NCI-H526 (cell line): ENCODE results near the gene OR10D3.
"Not testable (repeated sequence)": the region's sequence is repeated elsewhere in the genome, so short reads cannot be mapped to it uniquely, and the experiment has no call there.

ENCODE experiments used
- DNase-seq, 2 experiments: peaks; one replicate each; lab custom pipeline; 2025; lab: John Stamatoyannopoulos, UW

The OR10D3 gene

GRCh38 chr11:124183068-124183467 is at the start of gene OR10D3:
OR10D3 (plus strand) TSS chr11:124183345; CDS start chr11:124185270, 1,925 bp downstream.
- DNase-seq = no peak

- no peak for DNase-seq
Observed at GRCh38 chr11:124143034-124143433, 40.1 kb upstream of the OR10D3 start.

DNA sequence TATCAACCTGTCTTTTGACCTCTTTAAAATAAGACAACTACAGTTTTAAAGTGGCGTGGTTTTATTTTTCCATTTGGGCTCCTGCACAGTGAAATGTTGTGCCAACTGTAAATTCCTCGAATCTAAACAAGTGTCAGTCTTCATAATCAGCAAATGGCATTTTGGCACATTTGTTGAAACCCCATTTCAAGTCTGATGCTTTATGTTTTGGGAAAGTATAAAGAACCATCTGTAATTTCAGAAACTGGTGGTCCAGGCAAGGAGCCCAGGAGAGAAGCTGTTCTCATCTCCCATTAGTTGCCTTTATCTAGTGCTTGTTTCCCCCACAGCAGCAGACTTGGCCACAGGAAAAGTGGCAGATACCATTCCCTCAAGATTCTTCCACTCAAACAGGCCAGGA is 35.2 kb upstream of the OR10D3 start:
- DNase-seq = no peak

GRCh38 chr11:124150684-124151083 is 32.5 kb upstream of the OR10D3 start:
- no peak for DNase-seq

DNA sequence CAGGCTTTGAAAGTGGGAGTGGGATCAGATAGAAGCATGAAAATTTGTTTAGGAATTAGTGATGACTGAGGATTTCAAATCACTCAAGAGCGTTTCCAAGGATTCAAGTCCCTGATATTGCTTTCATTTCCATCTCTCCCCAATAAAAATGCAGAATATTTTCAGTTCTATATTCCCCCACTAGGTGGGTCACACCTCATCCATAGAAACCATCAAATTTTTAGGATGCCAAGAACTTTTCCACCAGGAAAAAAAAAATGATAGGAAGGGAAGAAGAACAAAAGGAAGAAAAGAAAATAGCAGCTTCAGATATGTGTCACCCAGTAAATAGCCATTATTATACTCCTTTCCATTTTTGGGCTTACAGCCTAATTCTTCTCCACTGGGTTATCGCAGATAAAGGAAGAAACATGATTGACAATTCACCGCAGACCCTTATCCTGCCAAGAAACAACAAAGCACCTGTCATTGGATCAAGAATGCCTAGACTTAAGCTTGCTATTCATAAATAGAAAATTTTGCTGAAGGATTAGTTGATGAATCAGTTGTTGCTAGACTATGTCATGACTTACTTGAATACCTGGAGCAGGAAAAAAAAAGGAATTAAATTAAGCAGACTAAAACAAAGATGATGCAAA is 30.3 kb upstream of the OR10D3 start:
- DNase-seq = peak in 1 of 2 experiments; percentile 46

DNA sequence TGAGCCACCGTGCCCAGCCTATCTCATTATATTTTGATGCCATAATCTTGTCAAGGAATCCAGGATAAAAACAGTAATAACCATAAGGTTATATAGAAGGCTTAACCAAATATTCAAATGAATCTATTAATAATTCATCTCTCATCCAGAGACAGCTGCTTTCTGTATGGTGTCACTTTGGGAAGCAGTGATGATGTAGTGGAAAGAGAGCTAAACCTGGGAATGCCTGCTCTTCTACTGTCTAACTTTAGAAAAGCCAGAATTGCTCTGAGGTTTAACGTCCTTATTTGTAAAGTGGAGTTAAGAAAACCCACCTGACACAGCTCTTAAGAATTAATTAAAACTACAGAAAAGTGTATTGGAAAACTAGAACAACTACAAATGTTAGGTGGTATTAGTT is 29.3 kb upstream of the OR10D3 start:
- peak; percentile 71 to 85 for DNase-seq

DNA sequence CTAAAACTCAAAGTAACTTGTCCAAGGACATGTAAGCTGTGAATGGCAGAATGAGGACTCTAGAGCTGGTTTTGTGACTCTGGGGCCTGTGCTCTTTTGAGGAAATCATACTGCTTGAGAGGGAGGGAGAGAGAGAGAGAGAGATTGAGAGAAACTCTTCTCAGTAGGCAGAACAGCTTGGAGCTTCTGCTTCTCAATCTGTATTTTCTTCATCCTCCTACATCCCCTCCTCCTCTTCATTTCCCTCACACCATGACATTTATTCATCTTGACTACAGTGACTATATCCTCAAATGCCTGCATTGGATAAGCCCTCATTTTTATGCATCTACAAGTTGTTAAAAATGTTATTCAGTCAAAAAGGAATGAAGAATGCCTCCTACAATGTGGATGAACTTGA is 23.7 kb upstream of the OR10D3 start:
- no peak for DNase-seq

DNA sequence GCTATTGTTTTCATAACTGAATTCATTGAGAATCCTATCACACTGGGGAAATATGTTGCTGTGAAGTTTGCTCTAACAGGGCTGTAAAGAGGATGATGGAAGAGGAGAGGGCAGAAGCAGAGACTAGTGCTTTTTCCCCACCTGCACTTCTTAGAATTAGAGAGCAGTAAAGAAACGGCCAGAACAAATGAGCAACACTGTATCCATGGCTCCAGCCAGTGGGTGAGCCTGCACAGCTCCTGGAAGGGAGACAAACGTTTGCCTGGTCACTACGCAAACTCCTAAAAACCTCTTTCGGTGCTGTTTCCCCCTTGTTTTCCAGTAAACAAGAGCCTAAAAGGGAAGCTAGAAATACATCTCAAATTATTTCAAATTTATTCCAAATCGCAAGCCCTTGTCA is 22.2 kb upstream of the OR10D3 start:
- DNase-seq = no peak

DNA sequence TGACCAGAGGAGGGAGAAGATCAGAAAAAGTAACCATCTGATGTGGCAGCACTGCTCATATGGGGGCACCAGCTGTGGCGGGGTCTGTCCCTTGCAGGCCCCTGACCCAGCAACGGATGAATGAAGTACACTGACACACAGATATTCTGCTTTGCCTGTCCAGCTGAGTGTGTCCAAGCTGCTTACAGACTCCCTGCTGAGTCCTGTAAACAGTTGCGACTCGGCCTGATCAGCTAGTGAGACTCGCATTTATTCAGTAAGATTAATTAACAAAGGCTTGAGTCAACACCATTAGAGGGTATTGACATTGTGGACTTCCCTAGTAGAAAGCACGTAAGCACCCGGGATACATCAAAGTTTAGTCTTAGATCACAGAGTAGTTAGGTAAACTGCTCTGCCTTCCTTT is 15.3 kb upstream of the OR10D3 start:
- no peak for DNase-seq

- no peak for DNase-seq
Observed at GRCh38 chr11:124168796-124169195, 14.3 kb upstream of the OR10D3 start.

GRCh38 chr11:124170315-124170714 is 12.8 kb upstream of the OR10D3 start:
- DNase-seq = not testable (repeated sequence)

GRCh38 chr11:124170801-124171586 is 12.2 kb upstream of the OR10D3 start:
- no peak for DNase-seq

GRCh38 chr11:124172101-124172500 is 11.0 kb upstream of the OR10D3 start:
- DNase-seq = no peak

- DNase-seq = no peak
Observed at GRCh38 chr11:124172599-124172998, 10.5 kb upstream of the OR10D3 start.

GRCh38 chr11:124174001-124174583 is 9.1 kb upstream of the OR10D3 start:
- DNase-seq = peak; percentile 89

GRCh38 chr11:124176925-124177715 is 6.0 kb upstream of the OR10D3 start:
- DNase-seq = no peak

- peak in 1 of 2 experiments; percentile 33 for DNase-seq
Observed at GRCh38 chr11:124179310-124179709, 3.8 kb upstream of the OR10D3 start.

DNA sequence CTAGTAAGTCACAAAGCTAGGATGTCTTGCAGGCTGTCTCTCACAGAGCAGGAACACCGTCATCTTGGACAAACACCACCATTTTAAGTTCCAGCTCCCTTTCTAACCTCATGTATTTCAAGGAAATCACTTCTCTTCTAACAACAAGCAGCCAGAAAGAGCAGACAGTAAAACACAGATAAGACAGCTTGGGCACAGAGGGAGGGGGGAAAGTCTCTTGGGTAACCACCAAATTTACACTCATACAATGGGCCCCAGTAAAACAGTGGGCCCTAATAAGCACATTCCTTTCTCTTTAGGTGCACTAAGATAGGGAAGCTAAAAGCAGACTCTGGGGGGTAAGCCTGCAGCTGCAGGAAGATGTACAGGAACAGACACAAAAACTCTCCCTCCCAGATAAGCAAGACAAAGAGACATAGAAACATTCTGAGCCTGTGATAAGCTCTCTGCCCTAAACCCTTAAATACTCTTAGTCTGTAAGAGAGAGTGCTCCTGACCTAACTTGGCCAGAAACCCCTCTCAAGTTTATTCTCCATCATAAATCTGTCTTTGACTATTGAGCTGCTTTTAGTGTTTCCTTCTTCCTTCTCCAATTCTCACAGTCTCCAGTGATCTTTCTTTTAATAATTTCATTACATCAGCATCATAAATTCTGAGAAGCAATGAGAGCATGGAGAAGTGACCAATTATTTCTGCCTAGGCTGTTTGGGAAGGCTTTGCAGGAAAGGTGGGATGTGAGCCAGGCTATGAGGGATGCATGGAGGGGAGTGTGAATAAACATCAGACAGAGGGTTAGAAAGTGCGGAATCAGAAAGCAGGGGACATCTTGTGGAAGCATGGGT is 7.4 kb downstream of the OR10D3 start:
- DNase-seq = no peak

DNA sequence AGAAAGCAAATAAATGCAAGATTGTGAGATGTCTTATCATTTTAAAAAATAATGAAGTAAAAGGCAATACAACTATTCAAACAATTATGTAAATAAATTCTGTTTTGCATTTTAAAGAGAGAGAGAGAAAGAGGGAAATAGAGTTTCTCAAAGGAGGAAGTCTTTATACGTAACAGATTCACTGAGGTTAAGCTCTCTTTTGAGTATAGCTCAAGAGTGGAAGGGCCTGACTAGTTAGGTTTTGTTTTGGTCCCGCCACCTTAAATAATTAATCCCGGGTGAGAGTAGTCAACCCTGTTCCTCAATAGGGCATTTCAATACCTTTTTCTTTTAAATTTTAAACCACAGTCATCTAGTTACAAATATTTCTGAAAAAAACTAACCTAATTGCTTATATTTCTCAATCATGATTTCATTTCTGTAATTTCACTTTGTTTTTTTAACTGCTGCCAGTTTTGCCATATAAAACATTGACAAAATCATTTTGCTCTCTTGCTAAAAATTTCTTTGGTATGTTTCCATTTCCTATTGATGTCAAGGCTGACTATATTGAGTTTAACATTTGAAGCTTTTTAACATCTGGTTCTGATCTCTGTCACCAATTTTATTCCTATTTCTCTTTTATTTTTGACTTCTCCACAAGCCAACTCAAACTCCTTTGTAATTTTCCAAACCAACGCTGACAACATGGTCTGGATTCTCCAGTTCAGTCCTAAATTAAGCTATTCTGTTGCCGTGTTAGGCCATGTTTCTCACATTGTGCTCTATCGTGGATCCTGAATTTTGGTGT is 10.3 kb downstream of the OR10D3 start:
- peak in 1 of 2 experiments; percentile 38 for DNase-seq
